Testis (tissue), 2 donors: ENCODE measurements around the gene IGFBP1.
"Not testable (repeated sequence)": the region's sequence is repeated elsewhere in the genome, so short reads cannot be mapped to it uniquely, and the experiment has no call there.

Source experiments
- POLR2A ChIP-seq: fragments of 450-650 bp; IDR thresholded peaks from one replicate; pipeline ENCODE4 v1.6.1; 2017; ENCODE audit warnings: antibody characterized with exemption, mild to moderate bottlenecking, moderate library complexity
- TF ChIP-seq, protein P1 (sequence below), 3 experiments: fragments of 450-650 bp in 2 of 3; fragments of 200-600 bp in 1 of 3; sonication (generic) in 1 of 3; IDR thresholded peaks; one replicate each; pipeline ENCODE4 v1.5.1; 2016 to 2019; ENCODE audit warnings: antibody characterized with exemption in 3 of 3, mild to moderate bottlenecking in 2 of 3, moderate library complexity in 1 of 3

DNA sequence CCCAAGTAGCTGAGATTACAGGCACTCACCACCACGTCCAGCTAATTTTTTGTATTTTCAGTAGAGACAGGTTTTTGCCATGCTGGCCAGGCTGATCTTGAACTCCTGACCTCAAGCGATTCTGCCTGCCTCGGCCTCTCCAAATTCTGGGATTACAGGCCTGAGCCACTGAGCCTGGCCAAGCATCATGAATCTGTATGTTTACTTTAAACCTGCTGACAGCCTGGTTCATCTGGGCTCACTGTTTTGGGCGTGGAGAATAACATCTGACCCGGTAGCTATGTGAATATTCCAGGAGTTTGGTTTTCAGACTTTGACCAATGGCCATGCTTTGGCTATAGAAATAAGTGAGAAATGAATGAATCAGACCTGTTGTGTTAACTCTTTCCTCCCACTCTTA, 41.8 kb upstream of the IGFBP1 start:
- TF ChIP-seq, protein P1, sequence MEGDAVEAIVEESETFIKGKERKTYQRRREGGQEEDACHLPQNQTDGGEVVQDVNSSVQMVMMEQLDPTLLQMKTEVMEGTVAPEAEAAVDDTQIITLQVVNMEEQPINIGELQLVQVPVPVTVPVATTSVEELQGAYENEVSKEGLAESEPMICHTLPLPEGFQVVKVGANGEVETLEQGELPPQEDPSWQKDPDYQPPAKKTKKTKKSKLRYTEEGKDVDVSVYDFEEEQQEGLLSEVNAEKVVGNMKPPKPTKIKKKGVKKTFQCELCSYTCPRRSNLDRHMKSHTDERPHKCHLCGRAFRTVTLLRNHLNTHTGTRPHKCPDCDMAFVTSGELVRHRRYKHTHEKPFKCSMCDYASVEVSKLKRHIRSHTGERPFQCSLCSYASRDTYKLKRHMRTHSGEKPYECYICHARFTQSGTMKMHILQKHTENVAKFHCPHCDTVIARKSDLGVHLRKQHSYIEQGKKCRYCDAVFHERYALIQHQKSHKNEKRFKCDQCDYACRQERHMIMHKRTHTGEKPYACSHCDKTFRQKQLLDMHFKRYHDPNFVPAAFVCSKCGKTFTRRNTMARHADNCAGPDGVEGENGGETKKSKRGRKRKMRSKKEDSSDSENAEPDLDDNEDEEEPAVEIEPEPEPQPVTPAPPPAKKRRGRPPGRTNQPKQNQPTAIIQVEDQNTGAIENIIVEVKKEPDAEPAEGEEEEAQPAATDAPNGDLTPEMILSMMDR (IDR thresholded peaks at IDR 0.05): not testable (repeated sequence)
- not testable (repeated sequence) for TF ChIP-seq POLR2A
